ENCODE data around the gene PBX4.

DNA sequence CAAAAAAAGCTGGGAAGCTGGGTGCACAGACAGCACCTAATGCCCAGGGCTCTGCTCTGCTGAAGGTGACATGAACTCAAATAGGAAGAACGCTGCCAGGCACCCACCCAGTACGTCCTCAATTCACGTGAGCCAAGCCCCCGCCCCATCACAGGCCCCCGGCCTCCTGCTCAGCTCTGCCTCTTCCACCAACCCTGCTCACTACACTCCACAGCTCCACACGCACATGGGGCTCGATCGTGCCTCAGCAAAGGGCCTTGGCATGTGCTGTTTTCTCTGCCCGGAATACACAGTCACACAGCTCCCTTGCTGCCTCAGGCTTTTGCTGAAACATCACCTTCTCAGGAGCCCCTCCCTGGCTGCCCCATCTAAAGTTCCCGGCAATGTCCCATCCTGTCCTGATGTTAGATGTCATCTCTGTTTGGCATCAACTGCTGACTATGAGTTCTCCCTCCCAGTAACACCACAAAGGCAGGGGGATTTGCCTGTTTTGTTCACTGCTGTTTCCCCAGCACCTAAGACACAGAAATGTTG is 42.7 kb upstream of the PBX4 start:
- TF ChIP-seq, protein P1, sequence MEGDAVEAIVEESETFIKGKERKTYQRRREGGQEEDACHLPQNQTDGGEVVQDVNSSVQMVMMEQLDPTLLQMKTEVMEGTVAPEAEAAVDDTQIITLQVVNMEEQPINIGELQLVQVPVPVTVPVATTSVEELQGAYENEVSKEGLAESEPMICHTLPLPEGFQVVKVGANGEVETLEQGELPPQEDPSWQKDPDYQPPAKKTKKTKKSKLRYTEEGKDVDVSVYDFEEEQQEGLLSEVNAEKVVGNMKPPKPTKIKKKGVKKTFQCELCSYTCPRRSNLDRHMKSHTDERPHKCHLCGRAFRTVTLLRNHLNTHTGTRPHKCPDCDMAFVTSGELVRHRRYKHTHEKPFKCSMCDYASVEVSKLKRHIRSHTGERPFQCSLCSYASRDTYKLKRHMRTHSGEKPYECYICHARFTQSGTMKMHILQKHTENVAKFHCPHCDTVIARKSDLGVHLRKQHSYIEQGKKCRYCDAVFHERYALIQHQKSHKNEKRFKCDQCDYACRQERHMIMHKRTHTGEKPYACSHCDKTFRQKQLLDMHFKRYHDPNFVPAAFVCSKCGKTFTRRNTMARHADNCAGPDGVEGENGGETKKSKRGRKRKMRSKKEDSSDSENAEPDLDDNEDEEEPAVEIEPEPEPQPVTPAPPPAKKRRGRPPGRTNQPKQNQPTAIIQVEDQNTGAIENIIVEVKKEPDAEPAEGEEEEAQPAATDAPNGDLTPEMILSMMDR (IDR thresholded peaks at IDR 0.05), result no peak
- no peak for TF ChIP-seq POLR2A (IDR thresholded peaks at IDR 0.05)

Data from adrenal gland (tissue), 5 donors.